Activated gamma-delta T cell treated with anti-CD3 and anti-CD28 coated beads, Interleukin-2, amount 50 U/mL, for 16 hours (primary cell): ENCODE results near the gene GRIK4.
"Not testable (repeated sequence)": the region's sequence is repeated elsewhere in the genome, so short reads cannot be mapped to it uniquely, and the experiment has no call there.

ENCODE experiments used
- DNase-seq: peaks from one replicate; pipeline ENCODE4 v3.0.0-alpha.2; 2020; ENCODE audit warnings: low read depth

GRIK4 gene, protein sequence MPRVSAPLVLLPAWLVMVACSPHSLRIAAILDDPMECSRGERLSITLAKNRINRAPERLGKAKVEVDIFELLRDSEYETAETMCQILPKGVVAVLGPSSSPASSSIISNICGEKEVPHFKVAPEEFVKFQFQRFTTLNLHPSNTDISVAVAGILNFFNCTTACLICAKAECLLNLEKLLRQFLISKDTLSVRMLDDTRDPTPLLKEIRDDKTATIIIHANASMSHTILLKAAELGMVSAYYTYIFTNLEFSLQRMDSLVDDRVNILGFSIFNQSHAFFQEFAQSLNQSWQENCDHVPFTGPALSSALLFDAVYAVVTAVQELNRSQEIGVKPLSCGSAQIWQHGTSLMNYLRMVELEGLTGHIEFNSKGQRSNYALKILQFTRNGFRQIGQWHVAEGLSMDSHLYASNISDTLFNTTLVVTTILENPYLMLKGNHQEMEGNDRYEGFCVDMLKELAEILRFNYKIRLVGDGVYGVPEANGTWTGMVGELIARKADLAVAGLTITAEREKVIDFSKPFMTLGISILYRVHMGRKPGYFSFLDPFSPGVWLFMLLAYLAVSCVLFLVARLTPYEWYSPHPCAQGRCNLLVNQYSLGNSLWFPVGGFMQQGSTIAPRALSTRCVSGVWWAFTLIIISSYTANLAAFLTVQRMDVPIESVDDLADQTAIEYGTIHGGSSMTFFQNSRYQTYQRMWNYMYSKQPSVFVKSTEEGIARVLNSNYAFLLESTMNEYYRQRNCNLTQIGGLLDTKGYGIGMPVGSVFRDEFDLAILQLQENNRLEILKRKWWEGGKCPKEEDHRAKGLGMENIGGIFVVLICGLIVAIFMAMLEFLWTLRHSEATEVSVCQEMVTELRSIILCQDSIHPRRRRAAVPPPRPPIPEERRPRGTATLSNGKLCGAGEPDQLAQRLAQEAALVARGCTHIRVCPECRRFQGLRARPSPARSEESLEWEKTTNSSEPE

DNA sequence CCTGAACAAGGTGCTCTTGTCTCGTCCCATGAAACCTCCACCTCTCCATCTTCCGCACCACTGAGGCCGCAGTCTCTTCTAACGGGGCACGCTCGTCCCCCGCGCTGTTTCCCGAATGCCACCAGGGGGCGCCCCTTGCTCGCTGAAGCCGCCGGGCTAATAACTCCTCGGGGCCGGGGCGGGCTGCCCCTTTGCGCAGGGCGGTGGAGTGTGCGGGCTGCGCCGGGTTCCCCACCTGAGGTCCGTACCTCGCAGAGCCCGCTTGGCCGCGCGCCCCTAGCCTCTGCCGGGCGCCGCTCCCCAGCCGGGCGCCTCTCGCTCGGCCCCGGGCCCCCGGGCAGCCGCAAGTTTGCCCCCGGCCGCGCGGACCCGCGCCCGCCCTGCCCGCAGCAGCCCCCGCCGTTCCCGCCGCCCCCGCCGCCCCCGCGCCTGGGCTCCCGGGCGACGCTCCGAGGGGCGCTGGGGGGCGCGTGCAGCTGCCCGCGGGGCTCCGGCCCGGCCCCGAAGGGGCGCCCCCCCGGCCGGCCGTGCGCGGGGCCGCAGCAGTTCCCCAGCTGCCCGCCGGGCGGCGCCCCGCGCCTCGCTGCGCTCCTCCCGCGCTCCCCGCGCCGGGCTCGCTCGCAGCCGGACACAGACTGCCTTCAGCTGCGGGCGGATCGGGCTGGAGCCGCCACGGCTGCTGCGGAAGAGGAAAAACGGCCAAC is at the start of gene GRIK4:
Gene GRIK4 (plus strand): TSS at position 633 of the 704 bp plus-strand sequence. CDS start 148,571 bp downstream, outside the sequence.
- DNase-seq, result peak; percentile 49

DNA sequence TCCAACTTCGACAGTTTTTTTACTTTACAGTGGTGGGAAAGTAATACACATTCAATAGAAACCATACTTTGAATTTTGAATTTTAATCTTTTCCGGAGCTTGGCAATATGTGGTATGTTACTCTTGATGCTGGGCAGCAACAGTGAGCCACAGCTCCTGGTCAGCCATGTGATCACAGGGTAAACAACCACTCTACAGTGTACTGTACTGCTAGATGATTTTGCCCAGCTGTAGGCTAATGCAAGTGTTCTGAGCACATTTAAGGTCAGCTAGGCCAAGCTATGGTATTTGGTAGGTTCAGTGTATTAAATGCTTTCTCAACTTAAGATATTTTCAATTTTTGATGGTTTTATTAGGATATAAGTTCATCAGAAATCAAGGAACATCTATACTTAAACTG is 48.7 kb upstream of the GRIK4 start:
- no peak for DNase-seq

DNA sequence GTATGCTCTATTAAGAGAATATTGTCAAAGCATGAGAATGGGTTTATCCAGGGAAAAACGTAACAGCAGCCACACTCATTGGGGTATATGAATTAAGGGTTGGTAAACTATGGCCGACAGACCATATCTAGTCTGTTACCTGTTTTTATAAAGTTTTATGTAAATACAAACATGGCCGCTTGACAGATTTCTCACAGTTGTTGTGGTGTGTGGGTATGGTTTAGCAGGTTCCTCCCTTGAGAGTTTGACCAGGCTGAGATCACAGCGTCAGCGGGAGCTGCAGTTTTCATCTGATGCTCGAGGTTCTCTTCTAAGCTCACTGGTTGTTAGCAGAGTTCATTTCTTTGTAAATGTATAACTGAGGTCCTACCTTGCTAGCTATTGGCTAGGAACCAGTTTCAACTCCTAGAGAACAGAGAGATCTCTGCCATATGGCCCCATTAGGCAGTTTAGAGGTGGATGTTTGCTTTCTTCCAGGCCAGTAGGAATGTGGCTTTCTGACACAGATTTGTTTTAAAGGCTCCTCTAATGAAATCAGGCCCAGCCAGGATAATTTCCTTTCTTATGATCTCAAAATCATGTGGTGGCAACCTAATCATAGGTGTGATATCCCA is 45.5 kb upstream of the GRIK4 start:
- DNase-seq, result no peak

DNA sequence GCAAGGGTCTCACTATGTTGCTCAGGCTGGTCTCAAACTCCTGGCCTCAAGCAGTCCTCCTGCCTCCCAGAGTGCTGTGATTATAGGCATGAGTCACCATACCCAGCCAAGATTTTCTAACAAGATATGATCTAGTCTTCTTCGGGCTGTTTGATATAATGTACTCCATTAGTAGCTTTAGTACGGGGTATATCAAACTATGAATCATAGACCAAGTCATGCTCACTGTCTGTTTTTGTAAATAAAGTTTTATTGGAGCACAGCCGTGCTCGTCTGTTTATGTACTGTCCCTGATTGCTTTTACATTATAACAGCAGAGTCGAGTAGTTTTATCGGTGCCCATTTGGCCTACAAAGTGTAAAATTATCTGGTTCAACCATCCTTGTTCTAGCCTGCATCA is 43.9 kb upstream of the GRIK4 start:
- no peak for DNase-seq

DNA sequence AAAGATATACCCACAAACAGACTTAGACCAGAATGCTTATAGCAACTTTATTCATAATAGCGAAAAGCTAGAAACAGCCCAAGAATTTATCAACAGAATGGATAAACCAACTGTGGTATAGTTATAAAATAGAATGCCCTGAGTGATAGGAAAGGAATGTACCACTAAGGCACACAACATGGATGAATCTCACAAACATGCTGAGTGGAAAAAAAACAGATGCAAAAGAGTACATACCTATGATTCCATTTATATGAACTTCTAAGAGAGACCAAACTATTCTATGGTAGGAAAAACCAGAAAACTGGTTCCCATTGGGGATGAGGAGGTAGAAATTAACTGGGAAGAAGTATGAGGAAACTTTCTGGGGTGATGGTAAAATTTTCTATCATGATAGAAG is 40.4 kb upstream of the GRIK4 start:
- no peak for DNase-seq

DNA sequence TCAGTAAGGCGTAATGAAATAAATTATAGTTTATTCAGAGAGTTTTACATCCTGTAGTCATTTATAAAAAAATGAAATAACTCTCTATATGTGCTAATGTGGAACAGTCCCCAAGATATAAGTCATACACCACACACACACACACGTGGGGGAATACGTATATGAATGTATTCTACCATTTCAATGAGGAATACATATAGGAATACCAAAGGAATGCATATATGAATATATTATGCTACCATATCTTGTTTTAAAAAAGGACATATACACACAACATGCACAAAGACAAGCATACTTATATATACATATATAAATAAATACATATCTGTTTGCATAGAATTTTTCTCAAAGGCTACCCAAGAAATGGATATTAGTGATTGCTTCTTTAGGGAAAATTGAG is 39.6 kb upstream of the GRIK4 start:
- no peak for DNase-seq

DNA sequence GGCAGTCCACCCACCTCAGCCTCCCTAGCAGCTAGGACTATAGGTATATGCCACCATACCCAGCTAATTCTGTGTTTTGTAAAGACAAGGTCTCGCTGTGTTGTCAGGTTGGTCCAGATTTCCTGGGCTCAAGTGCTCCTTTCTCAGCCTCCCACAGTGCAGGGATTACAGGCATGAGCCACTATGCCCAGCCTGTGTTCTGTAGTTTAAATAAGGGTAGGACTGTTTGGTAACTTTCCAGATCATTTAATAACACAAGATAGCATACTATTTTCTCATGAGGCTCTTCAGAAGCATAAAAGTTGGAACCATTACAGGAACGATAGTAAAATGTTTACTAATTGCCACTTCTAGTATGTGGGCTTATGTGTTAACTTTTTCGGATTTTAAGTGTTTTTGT is 38.0 kb upstream of the GRIK4 start:
- no peak for DNase-seq

DNA sequence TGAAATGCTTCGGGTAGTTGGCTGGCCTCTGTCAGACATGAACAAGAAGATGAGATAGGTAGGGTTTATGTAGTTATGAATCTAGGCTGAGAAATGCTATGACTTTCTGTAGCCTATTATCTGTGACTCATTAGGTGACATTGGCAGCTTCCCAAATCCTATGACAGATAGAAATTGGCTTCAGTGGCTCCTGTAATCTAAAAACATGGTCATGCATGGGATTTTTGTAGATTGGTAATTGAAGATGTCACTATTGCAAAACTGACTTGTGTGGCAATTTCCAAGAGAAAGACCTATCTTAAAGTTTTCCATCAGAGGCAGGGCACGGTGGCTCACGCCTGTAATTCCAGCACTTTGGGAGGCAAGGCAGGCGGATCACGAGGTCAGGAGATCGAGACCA is 29.4 kb upstream of the GRIK4 start:
- DNase-seq, result no peak

DNA sequence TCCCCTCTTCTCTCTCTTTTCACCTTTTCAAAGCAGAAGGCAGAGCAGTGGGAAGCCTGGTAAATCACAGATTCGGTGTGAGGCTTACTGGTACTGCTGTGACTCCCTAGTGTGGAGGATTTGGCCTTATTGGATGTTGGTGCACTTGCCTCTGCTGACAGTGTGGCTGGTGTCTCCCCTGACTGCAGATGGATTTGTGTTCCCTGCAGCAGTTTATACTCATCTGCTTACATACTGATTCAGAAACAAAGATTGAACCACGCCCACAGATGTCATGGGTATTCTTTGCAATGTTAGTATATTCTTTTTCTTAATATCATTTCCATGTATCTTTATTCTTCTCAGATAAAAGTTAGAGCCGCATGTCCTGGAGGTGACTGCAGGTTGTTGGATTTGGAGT is 26.8 kb upstream of the GRIK4 start:
- no peak for DNase-seq

DNA sequence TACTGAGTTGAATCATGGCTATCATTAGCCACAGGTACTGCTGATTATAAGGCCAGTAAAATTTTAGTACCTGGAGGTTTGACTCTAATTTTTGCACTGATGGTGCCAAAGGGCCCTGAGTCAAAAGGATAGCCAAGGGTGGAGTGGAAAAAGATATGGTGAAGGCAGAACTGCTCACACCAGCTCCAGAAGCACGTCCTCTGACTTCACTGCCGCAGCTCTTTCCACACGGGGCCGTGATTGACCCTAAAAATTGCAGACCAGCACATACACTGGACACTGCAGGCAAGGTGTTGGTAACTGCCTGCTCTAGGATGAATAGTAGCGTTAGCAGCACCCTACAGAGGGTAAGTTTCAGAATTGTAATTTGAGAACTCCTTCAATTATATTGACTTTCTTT is 25.4 kb upstream of the GRIK4 start:
- DNase-seq, result no peak

DNA sequence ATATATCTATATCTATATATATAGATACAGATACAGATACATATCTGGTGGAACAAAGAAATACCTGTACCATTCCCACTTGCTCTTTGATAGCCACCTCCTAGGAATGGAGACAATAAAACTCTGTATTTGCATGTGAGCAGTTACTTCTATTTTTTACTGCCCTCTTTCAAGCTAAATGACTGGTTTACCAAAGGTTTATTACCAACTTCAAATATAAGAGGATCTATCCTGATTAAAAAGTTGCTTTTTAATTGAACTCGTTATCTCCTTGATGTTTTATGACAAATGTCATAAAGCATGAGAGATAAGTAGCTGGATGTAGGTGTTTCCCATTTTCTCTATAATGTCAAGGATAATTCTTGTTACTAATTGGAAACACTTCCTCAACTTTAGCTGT is 21.7 kb upstream of the GRIK4 start:
- no peak for DNase-seq

DNA sequence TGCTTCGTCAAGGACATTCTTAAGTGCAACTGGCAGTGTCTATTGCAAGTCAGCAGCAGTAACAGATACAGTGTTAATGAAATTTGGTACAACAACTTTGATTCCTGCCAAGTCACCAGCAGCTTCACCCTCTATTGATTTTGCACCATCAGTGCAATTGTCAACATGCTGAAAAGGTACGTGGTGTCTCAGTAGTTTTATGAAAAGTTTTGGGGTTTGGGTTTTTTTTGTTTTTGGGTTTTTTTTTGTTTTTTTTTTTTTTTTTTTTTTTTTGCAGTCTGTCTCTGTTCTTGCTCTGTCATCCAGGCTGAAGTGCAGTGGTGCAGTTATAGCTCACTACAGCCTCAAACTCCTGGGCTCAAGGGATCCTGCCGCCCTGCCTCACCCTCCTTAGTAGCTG is 19.1 kb upstream of the GRIK4 start:
- DNase-seq, result no peak

DNA sequence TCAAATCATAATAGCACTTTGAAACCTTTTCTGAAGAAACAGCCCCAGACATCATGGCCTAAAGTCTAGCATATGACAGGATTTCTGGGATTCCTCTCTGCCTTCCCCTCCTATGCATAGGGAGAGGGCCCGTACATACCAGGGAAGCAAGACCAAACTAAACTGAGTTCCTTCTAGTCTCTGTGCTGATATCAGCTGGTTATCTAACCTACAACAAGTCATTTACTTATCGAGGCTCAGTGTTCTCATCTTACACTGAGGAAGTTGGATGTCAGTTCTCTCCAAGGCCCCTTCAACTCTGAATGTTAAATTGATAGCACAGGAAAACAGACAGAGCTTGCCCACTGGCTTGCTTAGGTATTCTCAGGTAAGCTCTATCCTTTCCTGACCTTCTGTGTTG is 17.0 kb upstream of the GRIK4 start:
- DNase-seq, result no peak

DNA sequence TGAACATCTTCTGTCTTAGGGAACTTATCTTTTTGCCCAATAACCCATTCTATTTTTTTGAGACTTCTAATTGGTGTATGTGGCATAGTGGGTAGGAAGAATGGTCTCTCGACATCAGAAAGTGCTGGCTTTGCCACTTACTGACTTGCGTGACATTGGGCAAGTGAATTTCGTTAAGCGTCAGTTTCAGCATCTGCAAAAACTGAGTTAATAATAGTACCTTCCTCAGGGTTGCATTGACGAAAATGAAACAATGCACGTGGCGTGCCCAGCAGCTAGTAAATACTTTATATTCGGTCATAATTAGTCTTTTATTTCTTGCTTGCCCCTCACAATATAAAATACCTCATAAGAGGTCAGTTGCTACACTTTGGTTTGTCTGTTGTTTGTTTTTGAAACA is 12.5 kb upstream of the GRIK4 start:
- DNase-seq, result no peak

DNA sequence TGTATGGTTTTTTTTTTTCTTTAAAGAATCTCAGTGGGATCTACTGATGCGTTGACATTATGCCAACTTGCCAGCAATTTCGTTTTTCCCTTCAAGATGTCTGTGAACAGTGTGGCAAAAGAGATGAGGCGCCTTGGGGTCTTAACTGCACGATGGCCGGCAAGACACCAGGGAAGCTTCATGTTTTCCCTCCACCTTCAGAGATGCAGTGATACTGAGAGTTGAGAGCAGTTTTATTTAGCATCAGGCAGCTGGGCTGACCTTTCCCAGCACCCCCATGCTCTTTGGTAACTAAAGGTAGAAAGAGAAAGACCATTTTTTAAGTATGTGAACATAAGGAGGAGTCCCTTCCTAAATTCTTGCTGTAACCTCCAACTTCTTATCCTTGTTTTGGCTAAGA is 11.7 kb upstream of the GRIK4 start:
- DNase-seq, result no peak

DNA sequence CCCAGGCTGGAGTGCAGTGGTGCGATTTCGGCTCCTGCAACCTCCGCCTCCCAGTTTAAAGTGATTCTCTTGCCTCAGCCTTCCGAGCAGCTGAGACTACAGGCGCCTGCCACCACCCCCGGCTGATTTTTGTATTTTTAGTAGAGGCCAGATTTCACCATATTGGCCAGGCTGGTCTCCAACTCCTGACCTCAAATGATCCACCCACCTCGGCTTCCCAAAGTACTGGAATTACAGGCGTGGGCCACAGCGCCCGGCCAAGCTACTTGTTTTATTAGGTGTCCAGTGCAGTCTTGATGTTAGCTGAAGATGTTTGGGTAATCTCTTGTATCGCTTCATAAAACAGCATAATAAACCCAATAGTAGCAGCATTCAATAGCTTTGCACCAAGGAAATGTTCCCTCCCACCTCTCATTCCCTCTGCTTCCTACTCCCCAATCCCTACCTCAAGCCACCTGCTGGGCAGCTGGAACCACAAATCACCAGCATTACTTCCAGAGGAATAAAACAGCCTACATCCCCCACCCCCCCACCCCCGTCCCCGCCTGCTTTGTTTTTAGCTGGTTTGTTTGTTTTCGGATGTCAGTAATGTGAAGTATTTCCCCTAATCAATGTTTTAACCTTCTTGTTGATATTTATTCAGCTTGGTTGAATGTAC is 11.0 kb upstream of the GRIK4 start:
- DNase-seq, result no peak

DNA sequence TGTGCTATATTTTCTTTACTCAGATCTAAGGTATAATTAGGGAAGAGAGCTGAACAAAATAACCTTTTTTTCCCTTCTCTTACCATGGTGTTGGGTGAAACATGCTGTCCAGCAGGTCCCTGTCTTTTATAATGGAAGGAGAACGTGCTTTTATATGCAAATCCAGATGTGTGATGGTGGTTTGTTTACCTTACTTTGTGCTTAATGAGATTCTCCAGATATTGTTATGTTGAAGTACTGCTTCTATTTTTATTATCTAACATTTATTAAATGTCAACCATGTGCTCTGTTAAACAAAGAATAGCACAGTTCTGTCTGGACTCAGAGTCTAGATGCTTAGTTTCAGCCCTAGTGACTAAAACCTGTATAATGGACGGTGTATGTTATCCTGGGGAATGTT is 10.1 kb upstream of the GRIK4 start:
- DNase-seq, result no peak

DNA sequence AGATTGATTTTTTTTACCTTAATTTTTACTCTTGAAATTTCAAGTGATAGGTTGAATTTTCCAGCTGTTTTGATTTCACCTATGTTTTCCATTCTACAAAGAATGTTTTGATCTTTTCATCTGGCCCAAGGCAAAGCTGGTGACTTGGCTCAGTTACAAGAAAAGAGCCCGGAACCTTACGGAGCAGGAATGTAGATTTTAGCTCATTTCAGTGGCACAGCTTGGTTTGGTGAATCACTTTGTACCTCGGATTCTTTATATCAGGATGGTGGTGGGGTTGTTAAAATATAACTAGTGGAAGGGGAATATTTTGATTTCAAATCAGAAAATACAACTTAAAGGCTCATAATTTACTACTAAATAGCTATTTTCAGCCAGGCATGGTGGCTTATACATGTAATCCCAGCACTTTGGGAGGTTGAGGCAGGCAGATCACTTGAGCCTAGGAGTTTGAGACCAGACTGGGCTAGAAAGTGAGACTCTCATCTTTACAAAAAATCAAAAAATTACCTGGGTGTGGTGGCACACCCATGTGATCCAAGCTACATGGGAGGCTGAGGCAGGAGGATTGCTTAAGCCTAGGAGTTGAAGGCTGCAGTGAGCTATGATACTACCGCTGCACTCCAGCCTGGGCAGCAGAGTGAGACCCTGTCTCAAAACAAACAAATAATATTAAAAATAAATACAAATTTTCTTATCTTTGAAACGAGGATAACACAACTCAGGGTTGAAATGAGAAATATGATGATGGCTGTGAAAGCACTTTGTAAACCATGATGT is 9.4 kb upstream of the GRIK4 start:
- no peak for DNase-seq

DNA sequence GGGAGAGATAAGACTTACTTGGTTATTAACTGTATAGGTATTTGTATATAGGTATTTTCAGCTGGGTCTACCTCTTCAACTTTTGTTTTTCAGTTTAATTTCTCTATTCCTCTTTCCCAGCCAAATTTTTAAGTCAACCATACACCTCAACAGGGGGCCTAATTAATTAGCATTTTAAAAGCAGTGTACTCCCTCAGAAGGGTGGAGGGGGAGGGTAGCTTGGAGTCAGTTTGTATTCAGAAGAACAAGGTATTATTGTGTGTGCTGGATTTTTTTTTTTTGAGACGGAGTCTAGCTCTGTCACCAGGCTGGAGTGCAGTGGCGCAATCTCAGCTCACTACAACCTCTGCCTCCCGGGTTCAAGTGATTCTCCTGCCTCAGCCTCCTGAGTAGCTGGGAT is 8.0 kb upstream of the GRIK4 start:
- DNase-seq, result not testable (repeated sequence)

DNA sequence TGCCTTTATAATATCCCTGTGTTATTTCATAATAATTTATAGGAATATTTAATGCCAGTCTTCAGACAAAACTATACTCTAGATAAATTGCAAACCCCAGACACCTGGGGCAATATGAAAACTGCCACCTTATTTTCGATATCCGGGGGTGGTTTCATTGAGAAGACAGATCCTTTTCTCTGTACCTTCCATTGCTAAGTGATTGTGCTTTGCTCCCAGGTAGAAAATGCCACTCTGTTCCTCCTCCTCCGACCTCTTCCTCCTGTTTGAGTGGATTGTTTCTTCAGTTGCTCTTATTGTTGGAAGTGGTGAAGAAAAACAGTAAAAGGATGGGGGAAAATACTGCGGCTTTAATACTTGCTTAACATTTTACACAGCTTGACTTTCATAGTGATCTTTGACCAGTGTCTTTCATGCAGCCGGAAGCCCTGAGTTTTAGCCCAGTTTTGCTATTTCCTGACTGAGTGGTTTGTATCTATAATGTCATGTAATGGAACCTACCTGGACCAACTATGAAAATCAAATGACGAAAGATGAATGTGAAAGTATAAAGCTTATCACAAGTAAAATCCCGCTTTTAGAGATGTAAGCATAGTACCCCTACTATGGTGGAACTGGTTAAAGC is 5.6 kb upstream of the GRIK4 start:
- DNase-seq, result no peak
